ENCODE measurements around the gene DHDH.

Gene DHDH

GRCh38 chr19:48966541-48967345, 33.2 kb downstream of the DHDH start:
- no peak for DNase-seq (ENCODE audit: low read depth)

GRCh38 chr19:48967346-48968178, 34.1 kb downstream of the DHDH start:
- DNase-seq (ENCODE audit: low read depth) = no peak

- no peak for DNase-seq (ENCODE audit: low read depth)
Measured at GRCh38 chr19:48968179-48968661, 34.7 kb downstream of the DHDH start.

GRCh38 chr19:48968813-48969218, 35.3 kb downstream of the DHDH start:
- DNase-seq (ENCODE audit: low read depth) = no peak

- no peak for DNase-seq (ENCODE audit: low read depth)
Measured at GRCh38 chr19:48969276-48970138, 36.0 kb downstream of the DHDH start.

GRCh38 chr19:48970139-48970766, 36.8 kb downstream of the DHDH start:
- DNase-seq (ENCODE audit: low read depth) = no peak

GRCh38 chr19:48970923-48971395, 37.5 kb downstream of the DHDH start:
- peak; percentile 76 for DNase-seq (ENCODE audit: low read depth)

GRCh38 chr19:48975947-48976847, 42.7 kb downstream of the DHDH start:
- no peak for DNase-seq (ENCODE audit: low read depth)

- DNase-seq (ENCODE audit: low read depth) = no peak
Measured at GRCh38 chr19:48977061-48977460, 43.6 kb downstream of the DHDH start.

- DNase-seq (ENCODE audit: low read depth) = no peak
Measured at GRCh38 chr19:48982280-48982679, 48.8 kb downstream of the DHDH start.

GRCh38 chr19:48985711-48986110, 52.2 kb downstream of the DHDH start:
- DNase-seq (ENCODE audit: low read depth) = no peak

- no peak for DNase-seq (ENCODE audit: low read depth)
Measured at GRCh38 chr19:48986211-48986610, 52.7 kb downstream of the DHDH start.

GRCh38 chr19:48987323-48987722, 53.8 kb downstream of the DHDH start:
- DNase-seq (ENCODE audit: low read depth) = no peak

- no peak for DNase-seq (ENCODE audit: low read depth)
Measured at GRCh38 chr19:48988286-48988685, 54.8 kb downstream of the DHDH start.

- DNase-seq (ENCODE audit: low read depth) = no peak
Measured at GRCh38 chr19:48988860-48989259, 55.4 kb downstream of the DHDH start.

GRCh38 chr19:48989701-48990291, 56.3 kb downstream of the DHDH start:
- no peak for DNase-seq (ENCODE audit: low read depth)

GRCh38 chr19:48990400-48990799, 56.9 kb downstream of the DHDH start:
- no peak for DNase-seq (ENCODE audit: low read depth)

- DNase-seq (ENCODE audit: low read depth) = no peak
Measured at GRCh38 chr19:48991011-48991609, 57.6 kb downstream of the DHDH start.

- no peak for DNase-seq (ENCODE audit: low read depth)
Measured at GRCh38 chr19:48991873-48992580, 58.5 kb downstream of the DHDH start.

Measured in stimulated activated CD8-positive, alpha-beta memory T cell treated with anti-CD3 and anti-CD28 coated beads, Interleukin-4, amount 100 ng/mL, for 24 hours (primary cell).